MCF 10A (cell line): ENCODE results near the gene NXPE1. TPM values are rescaled to one million over a fixed set of nuclear protein-coding genes. Genes with fewer than 3 reads are reported as not detected.
"Not testable (repeated sequence)": the region's sequence is repeated elsewhere in the genome, so short reads cannot be mapped to it uniquely, and the experiment has no call there.

Experiments used
- BruUV-seq: library from RNA; stranded (reverse); fragments of 400-500 nt; replicated peaks from 2 replicates; lab custom pipeline; 2021; lab: Mats Ljungman, UMichigan
- CTCF ChIA-PET: fragments of 300-600 bp; sonication (Branson Sonifier 250); formaldehyde crosslinking; extraction: SDS; loops from one replicate; lab custom pipeline; 2021; ENCODE audit warnings: antibody characterized with exemption, inconsistent platforms; lab: Yijun Ruan, JAX
- POLR2A ChIA-PET: fragments of 300-600, 350-650 bp; sonication (Branson Sonifier 250); formaldehyde crosslinking; extraction: SDS; loops from one replicate; lab custom pipeline; 2020; ENCODE audit warnings: antibody characterized with exemption, inconsistent platforms; lab: Yijun Ruan, JAX
- DNase-seq: peaks from one replicate; pipeline ENCODE4 v3.0.0-alpha.2; 2018; ENCODE audit not compliant: unreplicated experiment
- H3K27ac Mint-ChIP-seq: one replicate; pipeline ENCODE4 v1.8.0; 2022; ENCODE audit warnings: mild to moderate bottlenecking, low read depth, mixed read lengths; ENCODE audit not compliant: unreplicated experiment
- H3K27me3 Mint-ChIP-seq: one replicate; pipeline ENCODE4 v1.8.0; 2022; ENCODE audit warnings: mixed read lengths; ENCODE audit not compliant: insufficient read depth, unreplicated experiment
- H3K36me3 Mint-ChIP-seq: one replicate; pipeline ENCODE4 v1.8.0; 2022; ENCODE audit warnings: mild to moderate bottlenecking, moderate library complexity, mixed read lengths; ENCODE audit not compliant: insufficient read depth, unreplicated experiment
- H3K4me1 Mint-ChIP-seq: one replicate; pipeline ENCODE4 v1.8.0; 2022; ENCODE audit warnings: mixed read lengths; ENCODE audit not compliant: insufficient read depth, unreplicated experiment
- H3K4me3 Mint-ChIP-seq: one replicate; pipeline ENCODE4 v1.8.0; 2022; ENCODE audit warnings: mild to moderate bottlenecking, moderate library complexity, mixed read lengths; ENCODE audit not compliant: unreplicated experiment
- H3K9me3 Mint-ChIP-seq: one replicate; pipeline ENCODE4 v1.8.0; 2022; ENCODE audit warnings: mixed read lengths; ENCODE audit not compliant: unreplicated experiment
- CTCF ChIP-seq: fragments of 200-600 bp; IDR thresholded peaks from one replicate; pipeline ENCODE4 v1.8.0; 2022; ENCODE audit warnings: antibody characterized with exemption, mild to moderate bottlenecking; ENCODE audit not compliant: unreplicated experiment
- intact Hi-C: fragments of 100-400 bp; cut with micrococcal nuclease; formaldehyde crosslinking; loops from 2 replicates; pipeline ENCODE4 v1.14.1; 2022
- total RNA-seq: library from RNA; stranded (reverse); gene quantifications from 2 replicates; pipeline ENCODE4 v1.2.3, GENCODE V29; 2022

Gene NXPE1
- total RNA-seq, 1 experiment from 2014 or later: not detected

- no peak overlapping the region for H3K27ac Mint-ChIP-seq
- ChIA-PET POLR2A (no interaction called here), CTCF (no interaction called here)
- TF ChIP-seq CTCF: no peak
- no peaks in the 10 kb centered on the region for H3K4me1 Mint-ChIP-seq
- peak; percentile 27 for DNase-seq
- H3K9me3 Mint-ChIP-seq: no peaks in the 10 kb centered on the region
- intact Hi-C loops: loop anchor here (1.0 to 5.0 kb wide), 2 partner anchors 266 to 324 kb away; no protein-coding TSS in a partner anchor
- peaks cover 5% of the 10 kb centered on the region for H3K36me3 Mint-ChIP-seq
- H3K27me3 Mint-ChIP-seq: no peaks in the 10 kb centered on the region
- no peak overlapping the region for H3K4me3 Mint-ChIP-seq
- BruUV-seq: no TSS peak
Observed at GRCh38 chr11:114606003-114606801, 46.5 kb upstream of the NXPE1 start.

- ChIA-PET CTCF (no interaction called here), POLR2A (no interaction called here)
- Mint-ChIP-seq H3K27ac (no peak overlapping the region), H3K9me3 (no peaks in the 10 kb centered on the region), H3K36me3 (peaks cover 5% of the 10 kb centered on the region), H3K4me1 (no peaks in the 10 kb centered on the region), H3K4me3 (no peak overlapping the region), H3K27me3 (no peaks in the 10 kb centered on the region)
- no TSS peak for BruUV-seq
- intact Hi-C loops: loop anchor here (5.0 kb wide), 1 partner anchor 323 kb away; no protein-coding TSS in a partner anchor
- DNase-seq: no peak
- no peak for TF ChIP-seq CTCF
Observed at GRCh38 chr11:114605370-114605769, 45.7 kb upstream of the NXPE1 start.

- H3K27me3 Mint-ChIP-seq: no peaks in the 10 kb centered on the region
- POLR2A ChIA-PET: no interaction called here
- TF ChIP-seq CTCF: no peak
- BruUV-seq: no TSS peak
- H3K27ac Mint-ChIP-seq: no peak overlapping the region
- H3K4me3 Mint-ChIP-seq: no peak overlapping the region
- no peaks in the 10 kb centered on the region for H3K4me1 Mint-ChIP-seq
- CTCF ChIA-PET: no interaction called here
- no peaks in the 10 kb centered on the region for H3K9me3 Mint-ChIP-seq
- no peak for DNase-seq
- peaks cover 5% of the 10 kb centered on the region for H3K36me3 Mint-ChIP-seq
- intact Hi-C loops: loop anchor here (5.0 kb wide), 1 partner anchor 323 kb away; no protein-coding TSS in a partner anchor
Observed at GRCh38 chr11:114604886-114605285, 45.2 kb upstream of the NXPE1 start.

GRCh38 chr11:114604179-114604813, 44.6 kb upstream of the NXPE1 start:
- no peaks in the 10 kb centered on the region for H3K9me3 Mint-ChIP-seq
- ChIA-PET POLR2A (no interaction called here), CTCF (no interaction called here)
- H3K36me3 Mint-ChIP-seq: peaks cover 5% of the 10 kb centered on the region
- H3K27me3 Mint-ChIP-seq: no peaks in the 10 kb centered on the region
- TF ChIP-seq CTCF: no peak
- no peaks in the 10 kb centered on the region for H3K4me1 Mint-ChIP-seq
- H3K4me3 Mint-ChIP-seq: no peak overlapping the region
- DNase-seq: no peak
- no peak overlapping the region for H3K27ac Mint-ChIP-seq
- intact Hi-C loops: no loop called here
- no TSS peak for BruUV-seq

GRCh38 chr11:114603151-114603550, 43.5 kb upstream of the NXPE1 start:
- DNase-seq, CTCF ChIA-PET, H3K27me3 Mint-ChIP-seq, H3K36me3 Mint-ChIP-seq, H3K4me3 Mint-ChIP-seq, H3K9me3 Mint-ChIP-seq, BruUV-seq, H3K4me1 Mint-ChIP-seq, POLR2A ChIA-PET, H3K27ac Mint-ChIP-seq, intact Hi-C loops: not testable (repeated sequence)
